Activated T-cell treated with anti-CD3 and anti-CD28 coated beads, Interleukin-2, amount 50 U/mL, for 1 hour (primary cell): Measurements from ENCODE around the gene C1orf94.

ENCODE experiments used
- DNase-seq: peaks from one replicate; pipeline ENCODE4 v3.0.0-alpha.2; 2020

The C1orf94 gene

DNA sequence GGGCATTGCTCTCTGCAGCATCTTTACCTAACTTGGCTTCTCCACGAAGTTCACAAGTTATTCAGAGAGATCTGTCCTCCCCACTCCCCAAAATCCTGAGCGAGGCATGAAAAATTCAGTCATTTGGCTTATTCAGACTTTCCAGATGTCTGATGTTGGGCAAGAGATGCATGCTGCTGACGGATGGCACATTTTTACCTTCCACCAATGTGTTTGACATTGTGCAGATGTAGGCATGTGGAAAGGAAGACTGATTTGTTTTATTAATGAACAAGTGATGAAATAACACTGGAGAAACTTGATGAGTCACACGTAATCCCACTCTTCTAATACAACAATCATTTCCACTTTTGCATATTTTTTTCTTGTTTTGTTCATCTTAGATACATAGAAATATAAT lies 86.7 kb downstream of the C1orf94 start:
- no peak for DNase-seq

DNA sequence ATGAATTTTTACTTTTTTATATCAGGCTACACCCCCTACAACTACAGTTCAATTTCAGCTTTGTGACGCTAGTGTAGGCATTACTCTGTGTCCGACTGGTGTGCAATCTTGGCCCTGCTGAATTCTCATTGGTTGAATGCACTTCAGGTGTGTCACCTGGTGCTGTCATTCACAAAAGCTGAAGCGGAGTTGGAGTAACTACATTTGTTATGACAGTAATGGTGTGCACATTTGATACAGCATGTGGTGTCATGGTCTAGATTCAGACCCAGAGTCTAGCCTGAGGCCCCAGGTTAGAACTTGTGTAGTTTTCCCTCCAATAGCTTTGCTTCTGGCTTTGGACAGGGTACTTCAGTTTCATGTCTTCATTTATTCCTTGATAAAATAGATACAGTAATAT lies 88.7 kb downstream of the C1orf94 start:
- no peak for DNase-seq

DNA sequence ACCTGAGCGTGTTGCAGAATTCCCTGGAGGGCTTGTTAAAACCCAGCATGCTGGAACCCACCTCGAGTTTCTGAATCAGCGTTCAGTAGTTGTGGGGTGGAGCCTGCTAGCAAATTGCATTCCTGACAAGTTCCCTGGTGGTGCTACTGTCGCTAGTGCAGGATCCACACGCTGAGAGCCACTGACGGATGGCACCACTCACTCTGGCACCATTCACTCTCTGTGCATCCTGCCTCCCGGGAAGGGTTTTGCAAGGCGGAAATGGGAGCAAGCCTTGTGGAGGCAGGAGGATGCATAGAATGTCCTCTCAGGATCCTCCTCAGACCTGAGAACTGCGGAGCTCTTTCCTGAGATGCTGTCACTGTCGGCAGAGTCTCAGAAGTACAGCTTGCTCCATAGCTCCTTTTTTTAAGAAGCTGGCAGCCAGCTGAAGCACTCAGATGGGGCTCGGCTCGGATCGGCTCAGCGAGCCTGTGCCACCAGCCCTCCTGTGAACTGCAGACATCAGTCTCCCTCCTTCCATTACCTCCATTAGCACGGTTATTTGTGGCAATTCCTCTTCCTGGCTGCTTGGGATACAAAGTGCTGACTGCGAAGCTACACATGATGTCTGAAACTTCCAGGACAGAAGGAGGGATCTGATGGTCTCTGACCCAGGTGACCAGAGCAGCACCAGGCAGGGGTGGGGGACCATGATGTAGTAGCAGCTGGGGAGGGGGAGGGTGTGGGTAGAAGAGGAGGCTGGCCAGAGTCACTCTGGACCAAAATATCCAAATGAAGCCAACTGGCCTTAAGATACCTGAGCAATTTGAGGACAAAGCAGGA lies 89.6 kb downstream of the C1orf94 start:
- DNase-seq, result no peak

DNA sequence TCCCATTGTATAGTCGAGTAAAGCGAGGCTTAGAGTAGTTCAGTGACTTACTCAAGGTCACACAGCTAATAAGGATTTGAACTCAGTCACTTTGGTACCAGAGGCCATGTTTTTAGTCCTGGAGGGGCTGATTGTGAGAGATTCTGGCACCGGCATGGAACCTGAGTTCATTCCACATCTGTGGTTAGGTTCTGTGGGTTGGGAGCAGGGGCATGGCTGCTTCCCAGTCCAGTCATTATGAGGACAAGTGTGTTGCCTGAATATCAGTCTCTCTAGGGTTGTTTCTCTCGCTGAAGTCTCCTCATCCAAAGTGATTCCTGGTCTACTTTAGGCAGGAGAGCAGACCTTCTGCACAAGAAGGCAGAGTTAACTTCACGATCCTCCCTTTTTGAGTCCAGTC lies 90.6 kb downstream of the C1orf94 start:
- DNase-seq, result no peak

DNA sequence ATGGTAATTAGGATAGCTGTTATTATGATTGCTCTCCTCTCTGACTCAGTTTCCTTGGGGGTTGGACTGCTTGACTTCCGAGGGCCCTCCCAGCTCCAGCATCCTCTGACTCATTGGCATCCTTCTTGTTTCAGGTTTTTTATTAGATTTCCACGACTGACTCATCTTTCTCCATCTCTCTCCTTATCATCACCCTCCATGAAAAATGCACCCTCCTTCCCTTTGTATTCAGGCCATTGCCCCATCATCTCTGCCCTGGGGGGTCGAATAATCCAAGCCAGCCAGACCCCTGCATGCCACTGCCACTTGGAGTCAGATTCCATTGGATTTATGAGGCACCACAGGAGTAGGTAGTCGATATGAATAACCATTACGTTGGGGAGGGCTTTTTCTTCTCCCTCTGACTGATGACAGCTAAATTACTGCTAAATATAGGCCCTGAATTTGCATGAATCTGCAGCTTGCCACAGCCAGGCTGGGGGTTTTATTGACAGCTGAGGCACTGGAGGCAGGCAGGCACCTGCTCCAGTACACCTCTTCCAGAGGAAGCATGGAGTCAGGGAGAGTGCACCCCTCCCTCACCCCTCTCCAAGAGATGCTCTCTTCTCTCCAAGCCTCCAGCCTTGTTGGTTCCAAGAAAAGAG lies 91.7 kb downstream of the C1orf94 start:
- no peak for DNase-seq
